Bronchial epithelial cell (primary cell): ENCODE data around the gene CD24. TPM values are rescaled to one million over a fixed set of nuclear protein-coding genes. Genes with fewer than 3 reads are reported as not detected.

Experiments
- DNase-seq: peaks from one replicate; pipeline ENCODE4 v3.0.0-alpha.2; 2010; ENCODE audit warnings: low read depth
- FAIRE-seq: peaks from 2 replicates; lab custom pipeline; 2011; peaks lifted over from hg19 to GRCh38; lab: Jason Lieb, UNC
- H3K27me3 ChIP-seq: 2 replicates; pipeline ENCODE4 v1.5.1; 2011; ENCODE audit warnings: low read length; ENCODE audit not compliant: control insufficient read depth, insufficient read depth
- H3K36me3 ChIP-seq: 2 replicates; pipeline ENCODE4 v1.5.1; 2011; ENCODE audit warnings: low read length; ENCODE audit not compliant: control insufficient read depth, insufficient read depth
- H3K4me3 ChIP-seq: 2 replicates; pipeline ENCODE4 v1.5.1; 2011; ENCODE audit warnings: mild to moderate bottlenecking, low read depth, low read length, control low read depth
- total RNA-seq: library from RNA; depleted of rRNA; stranded (reverse); fragments of >200 nt; gene quantifications from 2 replicates; pipeline ENCODE4 v1.2.1, GENCODE V29; 2014
- TF ChIP-seq, protein P1 (sequence below): IDR thresholded peaks from 2 replicates; pipeline ENCODE4 v1.5.1; 2011; ENCODE audit warnings: mild to moderate bottlenecking, moderate library complexity, low read length, control low read depth, inconsistent platforms; ENCODE audit not compliant: insufficient read depth, severe bottlenecking

Gene CD24
- total RNA-seq, 1 donor from 2014 or later = 911 TPM

DNA sequence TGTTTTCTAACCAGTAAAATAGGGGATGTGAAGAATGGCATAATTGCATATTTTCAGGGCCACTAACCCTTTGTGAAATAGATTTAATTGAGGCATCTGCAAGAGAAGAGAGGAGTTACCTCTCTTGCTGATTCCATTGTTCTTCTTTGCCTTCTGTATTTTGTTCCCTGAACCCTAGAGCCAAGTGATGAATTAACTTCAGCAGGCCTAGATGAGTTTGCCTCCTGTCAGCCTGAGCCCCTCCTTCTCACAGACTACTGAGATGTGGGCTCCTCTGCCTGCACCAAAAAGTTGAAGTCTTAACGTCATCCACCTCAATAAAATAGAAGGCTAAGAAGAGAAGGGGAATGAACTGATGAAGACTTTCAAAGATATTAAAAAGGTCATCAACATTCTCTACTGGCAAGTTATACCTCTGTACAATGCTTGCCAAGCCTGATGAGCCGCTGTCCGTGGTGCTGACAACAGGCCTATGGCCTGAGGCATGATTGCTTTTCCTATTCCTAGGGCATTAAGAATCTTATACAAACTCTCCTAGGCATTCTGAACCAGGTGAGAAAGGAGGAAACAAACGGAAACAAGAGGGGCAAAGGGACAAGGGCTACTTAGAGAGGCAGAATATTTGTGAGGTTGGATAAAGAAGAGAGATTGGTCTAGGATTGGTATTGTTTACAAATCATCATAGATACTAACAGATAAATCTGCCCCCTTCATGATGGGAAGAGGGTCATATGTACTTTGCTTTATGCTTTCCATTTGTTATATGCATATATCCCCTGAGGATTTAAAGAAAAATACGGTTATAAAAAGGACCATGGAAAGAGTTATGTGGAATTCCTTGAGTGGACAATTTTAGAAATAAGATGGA lies 46.8 kb downstream of the CD24 start:
- FAIRE-seq = no peak

DNA sequence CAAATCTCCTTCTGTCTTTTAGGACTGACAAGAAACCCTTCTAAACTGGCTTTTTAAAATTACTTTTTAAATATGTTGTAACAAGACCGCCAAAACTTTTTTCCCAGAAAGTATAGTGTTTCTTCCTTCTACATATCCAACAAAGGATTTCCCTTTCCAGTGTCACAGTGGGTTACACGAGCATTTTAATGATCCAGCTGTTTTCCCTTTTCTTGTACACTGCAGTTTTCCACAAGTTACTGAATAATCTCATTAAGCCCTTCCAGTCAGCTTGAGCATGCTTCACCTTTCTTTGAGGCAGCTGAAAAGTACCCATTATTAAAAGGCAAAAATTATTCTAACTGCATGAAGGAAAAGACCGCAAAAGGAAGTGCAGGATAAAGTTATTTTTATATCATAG lies 48.6 kb downstream of the CD24 start:
- Histone ChIP-seq H3K27me3 (no peaks in the 10 kb centered on the region), H3K4me3 (no peak overlapping the region), H3K36me3 (no peaks in the 10 kb centered on the region)
- DNase-seq = no peak
- FAIRE-seq = no peak
- TF ChIP-seq, protein P1, sequence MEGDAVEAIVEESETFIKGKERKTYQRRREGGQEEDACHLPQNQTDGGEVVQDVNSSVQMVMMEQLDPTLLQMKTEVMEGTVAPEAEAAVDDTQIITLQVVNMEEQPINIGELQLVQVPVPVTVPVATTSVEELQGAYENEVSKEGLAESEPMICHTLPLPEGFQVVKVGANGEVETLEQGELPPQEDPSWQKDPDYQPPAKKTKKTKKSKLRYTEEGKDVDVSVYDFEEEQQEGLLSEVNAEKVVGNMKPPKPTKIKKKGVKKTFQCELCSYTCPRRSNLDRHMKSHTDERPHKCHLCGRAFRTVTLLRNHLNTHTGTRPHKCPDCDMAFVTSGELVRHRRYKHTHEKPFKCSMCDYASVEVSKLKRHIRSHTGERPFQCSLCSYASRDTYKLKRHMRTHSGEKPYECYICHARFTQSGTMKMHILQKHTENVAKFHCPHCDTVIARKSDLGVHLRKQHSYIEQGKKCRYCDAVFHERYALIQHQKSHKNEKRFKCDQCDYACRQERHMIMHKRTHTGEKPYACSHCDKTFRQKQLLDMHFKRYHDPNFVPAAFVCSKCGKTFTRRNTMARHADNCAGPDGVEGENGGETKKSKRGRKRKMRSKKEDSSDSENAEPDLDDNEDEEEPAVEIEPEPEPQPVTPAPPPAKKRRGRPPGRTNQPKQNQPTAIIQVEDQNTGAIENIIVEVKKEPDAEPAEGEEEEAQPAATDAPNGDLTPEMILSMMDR = no peak

More for the DNA sequence above, 46.8 kb downstream of the CD24 start:
- no peaks in the 10 kb centered on the region for H3K36me3 ChIP-seq
- TF ChIP-seq, protein P1 = no peak
- no peak overlapping the region for H3K4me3 ChIP-seq
- no peaks in the 10 kb centered on the region for H3K27me3 ChIP-seq
- peak; percentile 41 for DNase-seq

DNA sequence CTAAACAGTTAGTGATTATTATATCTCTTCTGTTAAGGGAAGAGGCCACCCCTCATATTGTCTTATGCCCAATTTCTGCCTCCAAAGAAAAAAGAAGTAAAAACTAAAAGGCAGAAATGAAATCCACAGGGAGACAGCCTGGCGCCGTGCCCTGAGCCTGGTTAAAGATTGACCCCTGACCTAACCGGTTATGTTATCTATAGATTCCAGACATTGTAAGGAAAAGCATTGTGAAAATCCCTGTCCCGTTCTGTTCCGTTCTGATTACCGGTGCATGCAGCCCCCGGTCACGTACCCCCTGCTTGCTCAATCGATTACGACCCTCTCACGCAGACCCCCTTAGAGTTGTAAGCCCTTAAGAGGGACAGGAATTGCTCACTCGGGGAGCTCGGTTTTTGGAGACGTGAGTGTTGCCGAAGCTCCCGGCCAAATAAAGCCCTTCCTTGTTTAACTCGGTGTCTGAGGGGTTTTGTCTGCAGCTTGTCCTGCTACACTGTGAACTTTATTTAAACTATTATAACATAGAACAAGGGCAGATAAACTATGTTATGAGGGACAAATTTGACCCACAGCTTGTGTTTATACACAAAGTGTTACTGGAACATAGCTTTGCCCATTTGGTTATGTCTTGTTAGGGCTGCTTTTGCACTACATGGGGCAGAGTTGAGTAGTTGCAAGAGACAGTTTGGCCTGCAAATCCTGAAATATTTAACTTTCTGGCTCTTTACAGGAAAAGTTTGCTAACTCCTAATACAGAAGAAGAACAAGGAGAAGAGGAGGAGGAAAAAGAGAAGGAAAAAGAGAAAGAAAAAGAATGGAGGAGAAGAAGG lies 49.6 kb downstream of the CD24 start:
- Histone ChIP-seq H3K4me3 (no peak overlapping the region), H3K27me3 (no peaks in the 10 kb centered on the region), H3K36me3 (no peaks in the 10 kb centered on the region)
- TF ChIP-seq, protein P1 = no peak
- FAIRE-seq (no peak), DNase-seq (no peak)

DNA sequence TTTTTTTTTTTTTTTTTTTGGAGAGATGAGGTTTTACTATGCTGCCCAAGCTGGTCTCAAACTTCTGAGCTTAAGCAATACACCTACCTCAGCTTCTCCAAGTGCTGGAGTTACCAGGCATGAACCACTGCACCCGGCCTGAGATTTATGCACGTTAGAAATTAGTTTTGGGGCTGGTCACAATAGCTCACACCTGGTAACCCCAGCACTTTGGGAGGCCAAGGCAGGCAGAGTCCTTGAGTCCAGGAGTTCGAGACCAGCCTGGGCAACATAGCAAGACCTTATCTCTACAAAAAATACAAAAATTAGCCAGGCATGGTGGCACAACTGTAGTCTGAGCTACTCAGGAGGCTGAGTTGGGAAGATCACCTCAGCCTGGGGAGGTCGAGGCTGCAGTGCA lies 51.9 kb downstream of the CD24 start:
- DNase-seq (no peak), FAIRE-seq (no peak)
- no peaks in the 10 kb centered on the region for H3K27me3 ChIP-seq
- H3K4me3 ChIP-seq = no peak overlapping the region
- no peaks in the 10 kb centered on the region for H3K36me3 ChIP-seq
- TF ChIP-seq, protein P1 = no peak

Other genes starting within 250 kb of the CD24 start
- 11.3 and 13.3 TPM in 2 replicates for gene MTRES1, start 53.5 kb upstream of the CD24 start, total RNA-seq
- gene BEND3, start 140.8 kb upstream of the CD24 start, total RNA-seq = 1.8 and 3.9 TPM in 2 replicates